LNCaP clone FGC (cell line): ENCODE results near the gene ATF5.

Source experiments
- DNase-seq: peaks from one replicate; pipeline ENCODE4 v3.0.0-alpha.2; 2011; ENCODE audit warnings: low read depth
- H3K4me3 ChIP-seq: 2 replicates; pipeline ENCODE4 v1.5.1; 2011; ENCODE audit warnings: mild to moderate bottlenecking, low read depth, low read length, control low read depth
- CTCF ChIP-seq: IDR thresholded peaks from 2 replicates; pipeline ENCODE4 v1.5.1; 2012; ENCODE audit warnings: mild to moderate bottlenecking; ENCODE audit not compliant: control insufficient read depth, insufficient read depth; ENCODE audit errors: extremely low read depth

ATF5 gene

DNA sequence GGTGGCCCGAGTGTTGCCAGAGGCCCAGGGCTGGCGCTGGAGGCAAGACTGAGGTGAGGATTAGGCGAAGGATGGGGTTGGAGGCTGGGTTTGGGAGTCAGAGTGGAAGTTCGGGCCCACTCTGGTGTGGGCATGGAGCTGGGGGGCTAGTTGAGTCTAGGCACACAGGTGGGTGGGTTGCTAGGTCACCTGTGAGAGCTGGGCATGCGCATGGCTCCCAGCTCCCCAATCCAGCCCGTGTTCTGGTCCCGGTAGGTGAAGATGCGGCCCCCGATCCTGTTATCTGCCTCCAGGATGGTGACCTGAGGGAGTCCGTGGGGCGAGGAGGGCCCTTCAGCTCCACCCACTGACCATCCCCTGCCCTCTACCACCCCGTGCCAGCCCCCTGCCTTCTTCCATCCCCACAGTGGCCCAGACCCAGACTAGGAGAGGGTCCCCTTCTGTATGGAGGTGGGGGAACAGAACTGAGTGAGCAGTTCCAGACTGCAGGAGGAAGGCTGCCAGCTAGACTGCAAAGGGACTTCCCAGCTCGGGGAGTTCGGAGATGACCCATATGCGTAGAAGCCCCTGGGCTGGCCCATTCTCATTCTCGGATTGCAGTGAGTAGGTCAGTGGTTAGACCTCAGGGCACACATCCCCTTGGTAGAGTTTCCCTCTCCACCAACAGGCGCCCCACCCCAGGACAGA is 34.0 kb upstream of the ATF5 start:
- DNase-seq: no peak
- TF ChIP-seq CTCF: no peak
- no peak overlapping the region for H3K4me3 ChIP-seq

DNA sequence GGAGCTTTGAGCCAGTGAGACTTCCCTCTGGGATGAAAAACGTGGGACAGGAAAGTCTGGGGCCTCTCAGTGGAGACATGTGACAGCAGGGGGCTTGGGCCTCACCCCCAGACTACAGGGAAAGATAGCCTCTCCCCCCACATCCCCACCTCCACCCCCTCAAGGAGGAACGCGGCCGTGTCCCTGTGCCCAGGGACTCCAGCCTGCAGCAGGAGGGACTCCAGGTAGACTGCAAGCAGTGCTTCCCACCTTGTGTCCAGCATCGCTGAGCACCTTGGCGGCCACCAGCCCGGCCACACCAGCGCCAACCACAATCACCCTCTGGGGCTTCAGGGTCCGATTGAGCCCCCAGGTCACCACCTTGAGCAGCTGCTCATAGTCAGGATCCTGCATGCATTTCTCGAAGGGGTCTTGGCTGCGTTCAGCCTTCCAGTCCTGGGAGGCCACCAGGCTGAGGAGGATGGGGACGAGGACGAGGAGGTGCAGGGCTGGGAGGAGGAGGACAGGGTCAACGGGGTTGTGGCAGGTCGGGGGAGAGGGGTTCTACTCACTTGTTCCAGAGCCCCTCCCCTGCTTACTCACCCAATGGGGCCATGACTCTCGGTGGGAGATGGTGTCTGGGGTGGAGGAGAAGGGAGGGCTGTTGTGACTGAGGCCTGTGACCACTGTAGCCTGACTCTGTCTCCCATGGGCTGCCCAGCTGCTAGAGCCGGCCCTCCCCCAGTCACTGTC is 33.3 kb upstream of the ATF5 start:
- H3K4me3 ChIP-seq: no peak overlapping the region
- TF ChIP-seq CTCF: no peak
- no peak for DNase-seq

GRCh38 chr19:49896863-49897621 is 32.0 kb upstream of the ATF5 start, which contains the start of gene IL4I1:
Gene IL4I1, minus strand, starts transcription at chr19:49896887. Its CDS starts 727 bp downstream, at chr19:49896160.
- DNase-seq: no peak
- no peak within 1 kb of the TSS for H3K4me3 ChIP-seq
- no peak for TF ChIP-seq CTCF

DNA sequence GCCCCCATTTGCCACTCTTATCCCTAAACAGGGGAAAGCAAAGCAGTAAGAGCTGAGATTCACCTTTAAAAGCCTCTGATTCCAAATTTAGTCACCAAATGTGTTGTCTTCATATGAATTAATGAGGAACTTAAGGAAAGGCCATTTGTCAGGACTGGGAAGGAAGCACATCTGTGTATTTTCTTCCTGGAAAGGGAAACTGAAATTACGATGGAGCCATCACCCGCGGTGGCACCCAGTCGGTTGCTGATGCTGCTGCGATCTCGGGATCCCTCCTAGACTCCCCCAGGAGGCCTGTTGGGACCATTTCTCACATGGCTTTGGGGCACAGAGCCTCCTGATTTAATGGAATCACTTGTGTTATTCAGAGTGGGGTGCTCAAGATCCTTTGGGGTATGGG is 24.9 kb upstream of the ATF5 start:
- no peak for TF ChIP-seq CTCF
- DNase-seq: no peak
- H3K4me3 ChIP-seq: no peak overlapping the region

GRCh38 chr19:49906879-49907564 is 22.0 kb upstream of the ATF5 start:
- no peak for DNase-seq
- H3K4me3 ChIP-seq: no peak overlapping the region
- TF ChIP-seq CTCF: no peak

- DNase-seq: no peak
- no peak for TF ChIP-seq CTCF
- no peak overlapping the region for H3K4me3 ChIP-seq
Observed at GRCh38 chr19:49907745-49908446, 21.1 kb upstream of the ATF5 start.
